ENCODE results near the gene SLC2A8.

The SLC2A8 gene

GRCh38 chr9:127444283-127444920 is 47.4 kb downstream of the SLC2A8 start:
- DNase-seq: no peak

DNA sequence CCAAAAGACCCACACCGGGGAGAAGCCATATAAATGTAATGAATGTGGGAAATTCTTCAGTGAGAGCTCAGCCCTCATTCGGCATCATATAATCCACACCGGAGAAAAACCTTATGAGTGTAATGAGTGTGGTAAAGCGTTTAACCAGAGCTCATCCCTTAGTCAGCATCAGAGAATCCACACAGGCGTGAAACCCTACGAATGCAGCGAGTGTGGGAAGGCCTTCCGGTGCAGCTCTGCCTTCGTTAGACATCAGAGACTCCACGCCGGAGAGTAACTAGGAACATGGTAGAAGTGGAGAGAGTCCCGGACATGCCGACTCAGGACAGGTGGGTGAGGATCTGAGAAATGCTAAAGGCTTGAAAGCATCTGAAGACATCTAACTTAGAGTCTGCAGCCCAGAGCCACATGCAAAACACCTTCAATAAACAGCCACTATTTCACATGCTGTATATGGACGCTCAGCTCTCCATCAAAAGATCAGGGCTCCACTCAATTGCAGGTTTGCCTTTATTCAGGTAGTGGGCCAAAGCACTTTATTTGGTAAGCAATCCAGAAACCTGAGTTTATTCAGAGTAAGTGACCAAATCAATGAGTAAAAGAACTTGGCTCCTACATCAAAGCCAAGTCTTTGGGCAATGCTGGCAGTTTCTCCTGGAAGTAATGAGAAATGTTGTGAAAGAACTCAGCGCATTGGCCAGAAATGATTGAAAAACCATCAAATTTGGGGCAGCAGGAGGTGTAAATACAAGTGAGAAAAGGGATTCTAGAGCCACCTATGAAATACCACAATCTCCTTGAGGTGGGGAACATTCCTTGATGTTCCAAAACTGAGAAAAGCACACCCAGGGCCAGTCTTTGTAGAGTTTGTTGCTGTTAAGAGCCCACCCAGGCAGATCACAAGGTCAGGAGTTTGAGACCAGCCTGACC is 48.2 kb downstream of the SLC2A8 start:
- DNase-seq: no peak

GRCh38 chr9:127445851-127446712 is 49.1 kb downstream of the SLC2A8 start:
- no peak for DNase-seq

DNA sequence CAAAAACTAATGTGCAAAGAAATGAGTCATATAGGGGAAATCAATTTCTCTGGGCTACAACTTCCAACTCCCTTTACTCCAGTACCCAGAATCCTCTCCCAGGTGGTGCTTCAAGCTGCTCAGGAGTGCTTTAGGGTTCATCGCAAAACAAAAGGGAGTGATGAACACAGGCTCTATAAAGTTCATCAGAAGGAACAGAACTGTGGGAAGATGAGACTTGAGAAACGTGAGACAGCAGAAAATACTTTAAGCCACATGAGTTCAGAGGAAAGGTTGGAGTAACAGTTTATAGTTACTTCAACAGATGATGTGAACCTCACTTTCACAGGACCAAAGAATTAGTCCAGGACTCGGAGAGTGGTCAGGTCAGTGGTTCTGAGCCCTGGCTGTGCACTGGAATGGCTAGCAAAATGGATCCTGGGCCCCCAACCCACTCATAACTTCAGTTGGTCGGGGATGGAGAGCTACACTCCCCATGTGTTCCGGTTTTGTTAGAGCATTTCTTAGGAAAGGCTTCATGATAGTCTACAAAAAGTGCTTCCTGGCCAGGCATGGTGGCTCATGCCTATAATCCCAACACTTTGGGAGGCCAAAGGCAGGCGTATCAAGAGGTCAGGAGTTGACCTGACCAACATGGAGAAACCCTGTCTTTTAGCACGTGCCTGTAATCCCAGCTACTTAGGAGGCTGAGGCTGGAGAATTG is 49.9 kb downstream of the SLC2A8 start:
- no peak for DNase-seq

DNA sequence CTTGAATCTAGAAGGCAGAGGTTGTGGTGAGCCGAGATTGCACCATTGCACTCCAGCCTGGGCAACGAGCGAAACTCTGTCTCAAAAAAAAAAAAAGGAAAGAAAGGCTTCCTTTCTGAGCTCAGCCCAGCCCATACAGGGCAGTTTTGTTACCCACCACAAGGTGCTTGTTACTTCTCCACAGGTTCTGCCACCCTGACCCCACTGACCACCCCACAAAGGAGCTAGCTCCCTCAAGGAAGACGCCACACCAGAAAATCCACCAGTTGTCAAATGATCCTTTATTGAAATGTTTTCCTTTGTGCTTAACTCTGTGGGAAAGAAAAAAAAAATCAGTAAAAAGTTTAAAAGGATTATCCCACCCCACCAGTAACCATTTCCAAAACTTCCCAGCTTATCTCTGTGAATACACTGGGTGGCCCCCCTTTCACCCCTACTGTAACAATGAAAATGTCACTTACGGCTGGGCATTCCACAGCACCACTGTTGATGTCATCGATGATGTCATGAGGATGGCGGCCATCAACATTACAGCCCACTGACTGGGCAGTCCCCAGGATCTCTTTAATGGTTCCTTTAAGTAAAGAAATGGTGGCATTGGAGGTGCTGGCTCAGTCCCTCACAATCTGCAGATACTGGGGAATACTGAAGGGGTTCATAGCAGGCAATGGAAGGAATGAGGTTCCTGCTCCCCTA is 50.6 kb downstream of the SLC2A8 start:
- no peak for DNase-seq

GRCh38 chr9:127448112-127448805 is 51.3 kb downstream of the SLC2A8 start:
- no peak for DNase-seq

- no peak for DNase-seq
These were observed 52.5 kb downstream of the SLC2A8 start for GRCh38 chr9:127449332-127449966.

GRCh38 chr9:127450243-127450760 is 53.3 kb downstream of the SLC2A8 start:
- no peak for DNase-seq

DNA sequence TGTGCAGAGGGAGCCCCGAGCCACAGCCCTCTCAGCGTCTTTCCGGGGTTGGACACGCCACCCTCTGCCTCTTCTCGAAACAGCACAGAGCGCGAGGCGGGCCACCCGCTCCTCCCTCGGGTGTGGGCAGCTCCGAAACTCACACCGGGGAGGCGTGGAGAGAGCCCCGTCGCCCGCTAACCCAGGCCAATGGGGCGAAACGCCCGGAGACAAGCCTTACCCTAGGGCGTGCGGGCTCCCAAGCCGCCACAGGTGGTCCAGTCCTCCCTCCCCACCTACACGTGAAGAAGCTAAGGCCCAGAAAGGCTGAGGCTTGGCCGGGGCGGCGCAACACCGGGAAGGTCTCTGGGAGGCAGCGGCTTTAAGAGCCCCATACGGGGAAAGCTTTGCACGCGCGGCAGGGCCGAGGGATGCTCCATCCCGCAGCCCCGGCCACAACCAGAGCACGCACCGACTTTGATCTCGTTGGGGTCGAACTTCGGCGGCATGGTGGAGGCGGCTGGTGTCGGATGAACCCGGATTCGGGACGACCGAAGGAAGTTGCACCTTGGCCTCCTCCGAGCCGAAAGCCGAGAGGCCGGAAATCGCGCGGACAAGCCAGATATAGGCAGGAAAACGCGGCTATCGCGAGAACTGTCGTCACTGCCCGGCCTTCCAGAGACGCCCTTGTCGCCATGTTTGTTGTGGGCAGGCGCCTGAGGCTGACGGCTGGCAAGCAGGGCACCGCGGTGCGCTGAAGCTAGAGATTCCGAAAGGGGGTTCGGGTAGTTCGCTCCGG is 54.0 kb downstream of the SLC2A8 start, which contains the start of the genes LRSAM1 and RPL12:
Gene LRSAM1, plus strand, starts transcription at position 681 of the 778 bp plus-strand sequence. CDS start 3,018 bp downstream, outside the sequence.
Gene RPL12, minus strand, starts transcription at position 577 of the 778 bp plus-strand sequence. Its CDS starts 89 bp downstream, at position 488.
- peak; percentile 98 for DNase-seq

DNA sequence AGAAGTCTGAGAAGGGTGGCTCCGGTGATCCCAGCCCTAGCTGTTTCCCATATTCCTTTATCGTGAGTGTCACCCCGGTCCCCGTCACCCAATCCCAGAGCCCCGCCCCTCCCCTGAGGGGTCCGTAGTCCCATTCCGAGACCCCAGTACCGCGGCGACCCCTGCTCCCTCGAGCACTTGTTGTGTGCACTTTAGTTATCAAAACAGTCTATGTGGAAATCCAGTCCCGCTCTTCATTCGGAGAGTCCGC is 54.6 kb downstream of the SLC2A8 start:
- DNase-seq: no peak

GRCh38 chr9:127451858-127452656 is 55.1 kb downstream of the SLC2A8 start:
- DNase-seq: peak; percentile 52

DNA sequence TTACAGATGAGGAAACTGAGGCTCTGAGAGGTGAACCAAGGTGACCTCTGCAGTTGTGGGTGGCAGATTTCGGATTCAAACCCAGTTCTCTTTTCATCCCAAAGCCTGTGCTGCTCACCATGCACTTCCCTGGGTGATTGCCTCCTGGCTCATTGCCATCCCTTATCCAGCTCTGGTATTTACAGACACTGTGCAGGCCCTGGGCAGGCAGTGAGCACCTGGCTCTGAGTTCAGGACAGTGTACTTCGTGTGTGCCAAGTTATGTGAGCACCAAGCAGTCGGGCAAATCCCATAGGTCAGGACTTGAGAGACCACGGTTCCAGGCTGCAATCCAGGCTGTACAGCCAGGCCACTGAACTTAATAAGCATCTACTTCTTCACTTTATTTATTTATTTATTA is 55.7 kb downstream of the SLC2A8 start:
- DNase-seq: no peak

GRCh38 chr9:127455324-127455992 is 58.5 kb downstream of the SLC2A8 start:
- DNase-seq: peak; percentile 28

DNA sequence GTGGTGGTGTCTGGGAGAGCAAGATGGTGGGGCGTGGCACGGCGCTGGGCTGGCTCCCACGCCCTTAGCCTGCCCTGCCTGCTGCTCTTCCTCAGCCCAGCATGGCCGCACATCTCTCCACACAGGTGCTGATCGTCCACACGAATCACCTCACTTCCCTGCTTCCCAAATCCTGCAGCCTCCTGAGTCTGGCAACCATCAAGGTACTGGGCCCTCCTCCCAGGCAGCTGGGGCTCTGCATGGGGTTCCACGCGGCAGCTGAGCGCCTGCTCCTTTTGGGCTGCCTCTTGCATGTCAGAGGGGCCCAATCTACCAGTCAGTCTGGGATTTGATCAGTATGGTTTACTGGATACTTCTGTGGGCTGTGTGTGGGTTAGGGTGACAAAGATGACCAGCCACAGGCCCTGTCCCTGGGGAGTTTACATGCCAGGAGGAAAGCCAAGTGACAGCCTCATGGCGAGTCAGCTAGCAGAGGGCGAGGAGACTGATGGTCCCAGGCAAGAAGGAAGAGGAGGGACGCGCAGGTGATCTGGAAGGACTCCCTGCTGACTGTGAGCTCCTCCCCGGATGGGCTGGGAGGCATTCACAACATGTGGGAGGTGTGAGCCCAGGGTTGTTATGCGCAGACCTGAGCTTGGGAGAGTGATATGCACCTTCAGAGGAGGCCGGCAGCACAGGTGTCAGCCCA is 60.4 kb downstream of the SLC2A8 start:
- DNase-seq: no peak

All from CD4-positive, alpha-beta T cell treated with Interleukin-10 for 1 hour (primary cell).